CD4-positive, alpha-beta T cell (primary cell): ENCODE measurements around the gene MMP28. TPM values are rescaled to one million over a fixed set of nuclear protein-coding genes. Genes with fewer than 3 reads are reported as not detected.

Experiments
- ATAC-seq: fragments of 200-7000 bp; cut with Tn5 transposase; one replicate; pipeline ENCODE4 v1.10.0; 2022; ENCODE audit warnings: mild to moderate bottlenecking; ENCODE audit not compliant: poor library complexity
- CTCF ChIA-PET: fragments of 350-600 bp; sonication (Branson Sonifier 250); formaldehyde crosslinking; loops from one replicate; lab custom pipeline; 2021; ENCODE audit warnings: antibody characterized with exemption, inconsistent platforms; lab: Charles Lee
- POLR2A ChIA-PET: fragments of 350-600 bp; sonication (Branson Sonifier 250); formaldehyde crosslinking; loops from one replicate; lab custom pipeline; 2021; ENCODE audit warnings: antibody characterized with exemption, inconsistent platforms; lab: Charles Lee
- DNase-seq, 14 experiments: peaks; one replicate each; pipeline ENCODE4 v3.0.0-alpha.2; 2013 to 2020; ENCODE audit warnings: mixed read lengths in 2 of 14
- H3K27ac ChIP-seq, 2 donors: one replicate each; pipeline versions ENCODE4 v1.5.1 to v1.7.0; 2013; ENCODE audit warnings: low read length in 2 of 2, low read depth in 1 of 2, mild to moderate bottlenecking in 1 of 2
- H3K27me3 ChIP-seq, 2 experiments: 1 replicate in 1 of 2; 2 replicates in 1 of 2; pipeline versions ENCODE4 v1.6.1 to v1.7.0; 2013; ENCODE audit warnings: low read length in 2 of 2, control low read depth in 1 of 2, mild to moderate bottlenecking in 1 of 2, moderate library complexity in 1 of 2; ENCODE audit not compliant: insufficient read depth in 2 of 2, control insufficient read depth in 1 of 2
- H3K36me3 ChIP-seq: one replicate; pipeline ENCODE4 v1.6.1; 2013; ENCODE audit warnings: low read length, control low read depth; ENCODE audit not compliant: insufficient read depth
- H3K4me1 ChIP-seq: one replicate; pipeline ENCODE4 v1.6.1; 2013; ENCODE audit warnings: low read length, control low read depth; ENCODE audit not compliant: insufficient read depth
- H3K4me3 ChIP-seq: one replicate; pipeline ENCODE4 v1.5.1; 2013; ENCODE audit warnings: mild to moderate bottlenecking, low read length, moderate library complexity
- H3K9me3 ChIP-seq, 2 experiments: 1 replicate in 1 of 2; 2 replicates in 1 of 2; pipeline versions ENCODE4 v1.6.1 to v1.7.0; 2013; ENCODE audit warnings: low read length in 2 of 2, mild to moderate bottlenecking in 2 of 2, control low read depth in 1 of 2, moderate library complexity in 1 of 2; ENCODE audit not compliant: control insufficient read depth in 1 of 2, insufficient read depth in 1 of 2
- H3K27ac Mint-ChIP-seq: one replicate; pipeline ENCODE4 v1.8.0; 2020; ENCODE audit warnings: mixed read lengths
- H3K27me3 Mint-ChIP-seq: one replicate; pipeline ENCODE4 v1.8.0; 2021; ENCODE audit warnings: mixed read lengths
- H3K36me3 Mint-ChIP-seq: one replicate; pipeline ENCODE4 v1.8.0; 2021; ENCODE audit warnings: low read depth, mixed read lengths
- H3K4me1 Mint-ChIP-seq: one replicate; pipeline ENCODE4 v1.8.0; 2021; ENCODE audit warnings: low read depth, mixed read lengths
- H3K4me3 Mint-ChIP-seq: one replicate; pipeline ENCODE4 v1.8.0; 2020; ENCODE audit warnings: mild to moderate bottlenecking, mixed read lengths
- H3K9me3 Mint-ChIP-seq: one replicate; pipeline ENCODE4 v1.8.0; 2020; ENCODE audit warnings: mixed read lengths
- CTCF ChIP-seq: fragments of 200-600 bp; IDR thresholded peaks from one replicate; pipeline ENCODE4 v1.8.0; 2022; ENCODE audit warnings: antibody characterized with exemption, mild to moderate bottlenecking
- intact Hi-C, 2 experiments: fragments of 100-400 bp; cut with DNase I in 1 of 2; cut with micrococcal nuclease in 1 of 2; formaldehyde crosslinking; loops; one replicate each; pipeline versions ENCODE4 v1.15.1 to v1.9.0; 2023 to 2025; cut with DNase I, micrococcal nuclease
- total RNA-seq, 174 experiments: library from RNA in 2 of 174; stranded (reverse) in 2 of 174; gene quantifications; one replicate each; pipeline ENCODE4 v1.2.3 and lab custom pipeline; 2021 to 2026

Gene MMP28
- total RNA-seq, 2 experiments from 2014 or later, result 6.7 to 9.9 TPM

- Mint-ChIP-seq H3K9me3 (no peaks in the 10 kb centered on the region), H3K27me3 (no peaks in the 10 kb centered on the region), H3K36me3 (peaks cover 68% of the 10 kb centered on the region), H3K4me3 (no peak overlapping the region), H3K4me1 (peaks cover 10% of the 10 kb centered on the region), H3K27ac (no peak overlapping the region)
- ChIA-PET POLR2A (interaction anchor here (0.8 kb wide), 1 partner anchor 147 kb away, joined by 3 read pairs; no protein-coding TSS in a partner anchor), CTCF (no interaction called here)
- Histone ChIP-seq H3K36me3 (peaks cover 63% of the 10 kb centered on the region), H3K4me1 (peaks cover 6% of the 10 kb centered on the region), H3K4me3 (no peak overlapping the region), H3K27me3 (no peaks in the 10 kb centered on the region), H3K9me3 (no peaks in the 10 kb centered on the region), H3K27ac (no peak overlapping the region)
- ATAC-seq (no peak), DNase-seq (no peak)
- intact Hi-C loops, result no loop called here
- no peak for TF ChIP-seq CTCF
Observed at GRCh38 chr17:35725802-35726126, 69.7 kb downstream of the MMP28 start.

GRCh38 chr17:35725058-35725457 is 70.4 kb downstream of the MMP28 start:
- POLR2A ChIA-PET, result no interaction called here
- intact Hi-C loops, result no loop called here
- Mint-ChIP-seq H3K36me3 (peaks cover 71% of the 10 kb centered on the region), H3K4me3 (no peak overlapping the region), H3K4me1 (peaks cover 4% of the 10 kb centered on the region), H3K27ac (no peak overlapping the region), H3K27me3 (no peaks in the 10 kb centered on the region), H3K9me3 (no peaks in the 10 kb centered on the region)
- no peak overlapping the region for H3K27ac ChIP-seq
- no peaks in the 10 kb centered on the region for H3K4me1 ChIP-seq
- no peak for ATAC-seq
- H3K9me3 ChIP-seq, result no peaks in the 10 kb centered on the region
- no peak for TF ChIP-seq CTCF
- CTCF ChIA-PET, result no interaction called here
- peaks cover 66% of the 10 kb centered on the region for H3K36me3 ChIP-seq
- no peak overlapping the region for H3K4me3 ChIP-seq
- no peaks in the 10 kb centered on the region for H3K27me3 ChIP-seq
- no peak for DNase-seq

- POLR2A ChIA-PET, result no interaction called here
- peaks cover 71% of the 10 kb centered on the region for H3K36me3 Mint-ChIP-seq
Observed at GRCh38 chr17:35723735-35724134, 71.7 kb downstream of the MMP28 start.

More at GRCh38 chr17:35723735-35724134, 71.7 kb downstream of the MMP28 start:
- no peaks in the 10 kb centered on the region for H3K27me3 ChIP-seq
- H3K4me1 ChIP-seq, result no peaks in the 10 kb centered on the region
- Mint-ChIP-seq H3K9me3 (no peaks in the 10 kb centered on the region), H3K27me3 (no peaks in the 10 kb centered on the region), H3K4me3 (no peak overlapping the region), H3K4me1 (no peaks in the 10 kb centered on the region), H3K27ac (no peak overlapping the region)
- CTCF ChIA-PET, result no interaction called here
- no peaks in the 10 kb centered on the region for H3K9me3 ChIP-seq
- no peak for ATAC-seq
- no peak for TF ChIP-seq CTCF
- H3K36me3 ChIP-seq, result peaks cover 76% of the 10 kb centered on the region
- H3K4me3 ChIP-seq, result no peak overlapping the region
- intact Hi-C loops, result no loop called here
- no peak for DNase-seq
- H3K27ac ChIP-seq, result no peak overlapping the region
